Ectodermal cell (in vitro differentiated cells): ENCODE data around the gene SHANK2.

Source experiments
- H3K27ac ChIP-seq: 2 replicates; pipeline ENCODE4 v1.7.0; 2013; ENCODE audit warnings: mild to moderate bottlenecking, low read depth, low read length; ENCODE audit not compliant: insufficient read depth, poor library complexity, severe bottlenecking
- H3K27me3 ChIP-seq: 2 replicates; pipeline ENCODE4 v1.7.0; 2013; ENCODE audit warnings: mild to moderate bottlenecking, low read length; ENCODE audit not compliant: insufficient read depth, control insufficient read depth, poor library complexity, severe bottlenecking
- H3K36me3 ChIP-seq: one replicate; pipeline ENCODE4 v1.7.0; 2013; ENCODE audit warnings: low read length; ENCODE audit not compliant: control insufficient read depth, insufficient read depth
- H3K4me1 ChIP-seq: one replicate; pipeline ENCODE4 v1.7.0; 2013; ENCODE audit warnings: low read length; ENCODE audit not compliant: control insufficient read depth, insufficient read depth
- H3K4me3 ChIP-seq: 2 replicates; pipeline ENCODE4 v1.7.0; 2013; ENCODE audit warnings: low read depth, low read length, control low read depth; ENCODE audit not compliant: insufficient read depth
- H3K9me3 ChIP-seq: 2 replicates; pipeline ENCODE4 v1.7.0; 2013; ENCODE audit warnings: mild to moderate bottlenecking, low read length, moderate library complexity; ENCODE audit not compliant: control insufficient read depth
- WGBS, 2 experiments: methylation state at CpG; one replicate each; pipeline ENCODE4 v1.1.7; 2013; ENCODE audit warnings: missing lambda C conversion rate in 2 of 2; 5-methylcytosine and 5-hydroxymethylcytosine counted together

Gene SHANK2

DNA sequence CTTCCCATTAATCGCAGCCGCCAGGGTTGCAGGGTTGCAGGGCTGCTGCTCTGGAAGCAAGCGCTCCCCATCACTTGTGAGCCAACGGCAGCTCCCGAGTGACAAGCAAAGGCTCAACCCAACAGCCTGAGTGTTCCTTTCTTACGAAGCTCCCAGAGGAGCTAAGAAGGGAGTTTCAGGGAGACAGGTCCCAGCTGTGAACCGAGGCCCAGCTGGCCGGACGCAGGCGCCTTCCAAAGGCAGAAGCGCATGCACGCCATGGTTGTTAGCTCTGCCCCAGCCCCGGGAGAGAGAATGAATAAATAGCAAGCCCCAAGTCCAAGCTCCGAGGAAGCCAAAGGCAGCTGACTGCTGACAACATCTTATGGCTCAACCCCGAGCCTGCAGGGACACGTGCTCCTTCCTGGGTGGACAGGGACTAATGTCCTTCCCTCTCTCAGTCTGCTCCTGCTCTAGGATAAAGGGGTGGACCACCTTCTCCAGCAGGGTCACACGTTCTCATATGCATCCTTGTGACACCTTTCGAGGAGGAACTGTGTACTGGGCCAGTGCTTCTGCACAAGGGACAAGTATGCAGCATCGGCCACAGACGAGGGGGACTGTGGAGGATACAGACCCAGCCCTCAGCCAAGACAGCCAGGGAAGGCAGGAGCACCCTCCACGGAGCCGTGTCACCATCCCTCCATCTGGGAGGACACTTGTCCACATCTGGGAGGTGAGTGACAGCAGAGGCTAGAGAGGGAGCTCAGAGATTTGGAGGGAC lies 29.9 kb downstream of the SHANK2 start:
- H3K27ac ChIP-seq = no peak overlapping the region
- WGBS, 2 experiments = 93 to 94% methylated on average over 22 of the region's 22 CpGs
- no peaks in the 10 kb centered on the region for H3K36me3 ChIP-seq

DNA sequence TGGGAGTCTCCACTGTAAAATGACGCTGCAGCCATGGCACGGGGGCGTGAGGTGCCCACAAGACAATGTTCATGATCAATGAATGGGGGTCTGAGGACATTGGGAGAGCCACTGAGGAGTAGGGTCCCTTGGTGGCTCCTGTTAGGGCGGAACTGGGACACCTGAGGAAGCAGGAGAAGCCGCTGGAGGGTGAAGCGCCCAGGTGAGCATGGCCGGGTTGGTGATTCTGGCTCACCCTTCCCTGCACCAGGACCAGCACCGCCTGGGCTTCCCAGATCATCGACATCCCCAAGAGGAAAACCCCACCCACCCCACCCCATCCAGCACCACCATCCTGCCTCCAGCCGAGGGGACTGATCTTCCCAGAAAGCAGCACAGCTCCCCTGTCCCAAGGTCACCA lies 30.6 kb downstream of the SHANK2 start:
- Histone ChIP-seq H3K27me3 (no peaks in the 10 kb centered on the region), H3K4me1 (no peaks in the 10 kb centered on the region), H3K27ac (no peak overlapping the region), H3K9me3 (no peaks in the 10 kb centered on the region), H3K36me3 (no peaks in the 10 kb centered on the region), H3K4me3 (no peak overlapping the region)
- WGBS, 2 experiments = 93 to 95% methylated on average over 10 of the region's 10 CpGs

More for the DNA sequence above, 29.9 kb downstream of the SHANK2 start:
- Histone ChIP-seq H3K4me3 (no peak overlapping the region), H3K27me3 (no peaks in the 10 kb centered on the region), H3K9me3 (no peaks in the 10 kb centered on the region), H3K4me1 (no peaks in the 10 kb centered on the region)

DNA sequence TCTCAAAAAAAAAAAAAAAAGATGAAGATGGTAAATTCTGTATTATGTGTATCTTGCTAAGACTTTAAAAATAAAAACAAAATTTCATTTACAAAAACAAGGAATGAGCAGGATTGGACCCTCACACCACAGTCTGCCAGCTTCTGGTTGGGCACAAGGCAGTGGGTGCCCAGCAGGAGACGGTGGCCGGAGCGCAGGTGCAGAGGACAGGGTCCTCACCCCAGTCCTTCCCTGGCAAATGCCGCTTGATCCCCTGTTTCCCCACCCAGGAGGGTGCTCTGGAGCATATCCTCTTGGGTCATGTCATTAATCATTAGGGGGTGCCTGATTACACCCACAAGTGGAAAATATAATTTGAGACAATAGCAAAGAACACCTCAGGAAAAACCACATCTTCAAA lies 31.2 kb downstream of the SHANK2 start:
- Histone ChIP-seq H3K36me3 (no peaks in the 10 kb centered on the region), H3K4me1 (no peaks in the 10 kb centered on the region), H3K4me3 (no peak overlapping the region), H3K9me3 (no peaks in the 10 kb centered on the region), H3K27me3 (no peaks in the 10 kb centered on the region), H3K27ac (no peak overlapping the region)
- WGBS, 2 experiments = 94 to 96% methylated on average over 4 of the region's 4 CpGs

DNA sequence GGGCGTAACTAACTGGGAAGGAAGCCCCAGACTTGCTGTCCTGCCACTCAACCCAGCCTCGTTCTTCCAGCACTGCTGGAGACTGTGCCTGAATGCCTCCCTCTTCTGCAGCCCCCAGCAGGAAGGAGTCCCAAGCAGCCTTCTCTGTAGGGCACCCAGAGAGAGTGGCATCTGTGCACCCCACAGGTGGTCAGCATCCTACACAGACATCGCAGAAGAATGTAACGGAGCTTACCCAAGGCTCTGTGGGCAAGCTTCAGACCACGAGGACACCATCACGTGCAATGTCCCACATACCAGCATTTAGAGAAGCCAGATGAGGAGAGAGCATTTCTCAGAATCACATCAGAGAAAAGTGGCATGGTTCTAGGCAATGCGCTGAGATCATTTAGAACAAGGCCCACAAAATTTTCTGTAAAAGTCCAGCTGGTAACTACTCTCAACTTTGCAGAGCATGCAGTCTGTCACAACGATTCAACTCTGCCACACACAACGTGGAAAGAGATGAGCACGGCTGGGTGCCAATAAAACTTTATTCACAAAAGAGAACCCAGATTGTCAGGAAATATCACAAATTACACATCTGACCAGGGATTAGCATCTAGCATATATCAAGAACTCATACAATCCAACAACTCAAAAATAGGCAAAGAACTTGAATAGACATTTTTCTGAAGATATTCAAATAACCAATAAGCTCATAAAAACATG lies 33.4 kb downstream of the SHANK2 start:
- Histone ChIP-seq H3K36me3 (no peaks in the 10 kb centered on the region), H3K27me3 (no peaks in the 10 kb centered on the region), H3K27ac (no peak overlapping the region), H3K9me3 (no peaks in the 10 kb centered on the region), H3K4me3 (no peak overlapping the region), H3K4me1 (no peaks in the 10 kb centered on the region)
- 86 to 87% methylated on average over 10 of the region's 10 CpGs for WGBS, 2 experiments

DNA sequence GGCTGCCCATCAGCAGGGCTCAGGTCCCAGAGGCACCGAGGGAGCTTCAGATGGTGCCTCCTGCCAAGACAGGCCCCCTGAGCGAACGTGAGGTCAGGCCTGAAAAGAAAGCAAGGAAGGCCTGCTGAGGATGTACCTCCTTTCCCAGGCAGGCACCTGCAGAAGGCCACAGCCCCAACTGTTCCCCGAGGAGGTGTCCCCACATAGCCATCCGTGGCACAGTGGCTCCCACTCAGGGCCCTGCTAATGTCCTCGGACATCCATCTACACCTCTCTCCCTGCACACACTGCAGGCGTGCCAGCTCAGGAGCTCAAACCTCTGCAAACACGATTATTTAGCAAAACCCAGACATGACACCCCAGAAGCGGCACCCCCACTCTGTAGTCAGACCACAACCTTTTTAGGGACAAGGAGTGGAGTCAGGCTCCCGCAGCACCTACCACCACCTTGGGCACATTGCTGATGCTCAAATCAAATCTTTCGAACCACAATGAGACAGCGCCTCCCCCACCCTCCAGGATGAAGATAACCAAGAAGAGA lies 36.9 kb downstream of the SHANK2 start:
- Histone ChIP-seq H3K9me3 (no peaks in the 10 kb centered on the region), H3K27me3 (no peaks in the 10 kb centered on the region), H3K27ac (no peak overlapping the region), H3K36me3 (no peaks in the 10 kb centered on the region), H3K4me3 (no peak overlapping the region), H3K4me1 (no peaks in the 10 kb centered on the region)
- WGBS, 2 experiments = 95% methylated on average over 12 of the region's 12 CpGs

DNA sequence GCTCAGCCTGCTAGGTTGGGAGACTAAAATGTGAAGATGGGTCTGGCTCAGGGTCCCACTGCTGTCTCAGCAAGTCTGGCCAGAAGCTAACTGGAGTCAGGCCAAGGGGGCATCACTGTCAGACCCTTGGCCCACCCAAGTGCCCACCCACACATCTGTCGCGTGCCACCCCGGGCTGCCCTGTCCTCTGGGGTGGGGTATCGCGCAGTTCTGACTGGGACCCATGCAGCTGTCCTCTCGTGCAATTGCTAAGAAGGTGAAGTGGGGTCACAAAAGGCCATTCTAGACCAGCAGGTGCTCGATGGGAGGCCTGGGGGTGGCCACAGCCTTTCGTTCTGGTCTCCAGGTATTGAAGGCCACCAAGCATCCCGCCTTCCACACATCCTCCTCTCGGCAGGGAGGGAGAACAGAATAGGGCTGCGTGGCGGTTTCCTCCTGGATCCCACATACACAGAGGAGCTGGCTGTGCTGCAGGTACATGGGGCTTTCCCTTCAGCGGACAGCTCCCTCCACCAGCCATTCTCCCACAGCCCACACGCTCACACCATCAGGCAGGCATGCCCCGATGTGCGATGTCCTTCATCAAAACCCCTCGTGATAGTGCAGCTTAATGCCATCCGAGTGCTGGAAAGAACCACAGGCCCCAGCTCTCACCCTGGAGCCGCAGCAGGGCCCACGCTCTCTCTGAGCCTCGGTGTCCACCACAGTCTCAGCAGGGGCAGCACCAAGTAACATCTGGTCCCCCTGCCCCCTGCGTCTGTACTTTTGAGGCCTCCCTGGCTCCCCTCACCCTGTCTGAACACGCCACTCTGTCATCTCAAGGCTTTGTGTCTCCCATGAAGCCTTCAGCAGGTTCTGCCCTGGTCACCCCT lies 37.6 kb downstream of the SHANK2 start:
- Histone ChIP-seq H3K27me3 (no peaks in the 10 kb centered on the region), H3K36me3 (no peaks in the 10 kb centered on the region), H3K4me3 (no peak overlapping the region), H3K4me1 (no peaks in the 10 kb centered on the region), H3K27ac (no peak overlapping the region), H3K9me3 (no peaks in the 10 kb centered on the region)
- WGBS, 2 experiments = 92 to 93% methylated on average over 23 of the region's 23 CpGs

DNA sequence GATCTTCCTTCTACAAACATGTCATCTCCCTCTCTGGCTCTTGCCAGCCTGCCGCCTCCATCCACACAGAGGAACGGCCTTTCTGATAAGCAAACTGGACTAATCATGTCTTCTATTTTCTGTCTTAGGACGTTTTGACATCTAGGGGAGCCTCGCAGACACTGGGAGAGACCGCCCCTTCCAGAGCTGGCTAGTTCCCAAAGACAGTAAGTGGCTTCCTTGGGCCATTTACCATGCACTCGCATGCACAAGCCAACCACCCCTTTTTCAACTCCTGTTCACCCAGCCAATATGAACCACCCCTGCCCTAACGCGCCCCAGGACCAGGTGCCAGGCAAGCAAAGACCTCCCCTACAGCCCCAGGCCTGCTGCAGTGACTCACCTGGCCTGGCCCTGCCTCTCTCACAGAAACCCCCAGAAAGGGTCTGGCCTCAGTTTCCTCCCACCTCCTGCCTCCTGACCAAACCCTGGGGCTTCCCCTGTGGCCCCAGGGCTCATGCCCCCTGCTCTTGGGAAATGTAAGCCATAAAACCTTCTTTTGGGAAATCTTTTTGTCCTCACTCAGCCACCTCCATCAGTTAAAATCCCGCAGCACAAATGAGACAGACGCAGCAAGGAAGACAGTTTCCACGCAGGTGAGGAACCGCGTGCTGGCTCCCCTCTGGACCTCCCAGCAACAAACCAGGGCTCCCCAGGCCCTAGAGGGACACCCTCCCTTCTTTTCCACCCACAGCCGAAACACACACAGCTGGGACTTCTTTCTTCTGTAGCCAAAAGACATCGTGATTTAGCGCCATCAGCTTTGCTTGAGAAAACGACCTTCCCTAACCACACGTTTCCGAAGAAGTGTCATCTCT lies 38.5 kb downstream of the SHANK2 start:
- WGBS, 2 experiments = 92 to 96% methylated on average over 19 of the region's 19 CpGs
- no peaks in the 10 kb centered on the region for H3K9me3 ChIP-seq
- H3K27ac ChIP-seq = no peak overlapping the region
- H3K4me3 ChIP-seq = no peak overlapping the region
- no peaks in the 10 kb centered on the region for H3K36me3 ChIP-seq
- H3K4me1 ChIP-seq = no peaks in the 10 kb centered on the region
- no peaks in the 10 kb centered on the region for H3K27me3 ChIP-seq

DNA sequence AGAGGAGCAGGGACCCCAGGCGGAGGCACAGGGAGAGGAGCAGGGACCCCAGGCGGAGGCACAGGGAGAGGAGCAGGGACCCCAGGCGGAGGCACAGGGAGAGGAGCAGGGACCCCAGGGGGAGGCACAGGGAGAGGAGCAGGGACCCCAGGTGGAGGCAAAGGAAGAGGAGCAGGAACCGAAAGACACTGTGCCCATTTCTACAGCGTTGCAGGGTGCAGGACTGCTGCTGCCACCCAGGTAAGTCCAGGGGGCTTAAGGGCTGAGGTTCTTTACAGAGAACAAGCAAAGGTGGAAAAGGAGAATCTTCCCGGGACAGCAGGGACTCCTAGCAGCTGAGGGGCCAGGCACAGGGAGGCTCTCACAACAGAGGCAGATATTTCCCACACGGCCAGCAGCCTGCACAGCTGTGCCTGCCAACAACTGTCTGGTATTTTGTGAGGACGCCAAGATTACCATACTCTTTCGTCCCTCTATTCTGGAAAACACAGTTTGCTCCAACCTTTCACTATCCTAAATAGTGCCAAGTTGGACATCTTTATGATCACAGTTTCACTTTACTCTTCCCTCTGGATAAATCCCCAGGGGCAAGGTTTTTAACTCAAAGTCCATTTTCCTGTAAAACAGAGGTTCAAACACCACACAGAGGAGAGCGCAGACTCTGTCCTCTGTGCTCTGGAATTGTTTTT lies 39.4 kb downstream of the SHANK2 start:
- 86 to 87% methylated on average over 10 of the region's 10 CpGs for WGBS, 2 experiments
- no peaks in the 10 kb centered on the region for H3K36me3 ChIP-seq
- no peaks in the 10 kb centered on the region for H3K9me3 ChIP-seq
- no peaks in the 10 kb centered on the region for H3K27me3 ChIP-seq
- no peaks in the 10 kb centered on the region for H3K4me1 ChIP-seq
- no peak overlapping the region for H3K4me3 ChIP-seq
- H3K27ac ChIP-seq = no peak overlapping the region

DNA sequence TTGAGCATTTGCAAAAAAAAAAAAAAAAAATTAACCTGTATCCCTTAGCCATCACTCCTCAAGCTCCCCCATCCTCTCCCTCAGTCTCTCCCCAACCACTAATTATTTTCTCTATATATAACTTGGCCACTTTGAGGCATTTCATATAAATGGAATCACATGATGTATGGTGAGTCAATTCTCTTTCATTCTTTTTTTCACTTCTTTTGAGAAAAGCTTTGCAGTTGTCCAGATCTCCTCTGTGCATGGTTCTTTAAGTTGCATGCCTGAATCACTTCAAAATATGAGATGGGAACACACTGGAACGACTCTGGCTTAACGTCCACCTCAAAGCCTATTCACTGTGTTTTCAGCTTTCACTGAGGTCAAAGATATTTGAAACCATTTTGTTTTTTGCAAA lies 40.7 kb downstream of the SHANK2 start:
- no peaks in the 10 kb centered on the region for H3K27me3 ChIP-seq
- H3K4me3 ChIP-seq = no peak overlapping the region
- no peaks in the 10 kb centered on the region for H3K9me3 ChIP-seq
- H3K4me1 ChIP-seq = no peaks in the 10 kb centered on the region
- H3K36me3 ChIP-seq = no peaks in the 10 kb centered on the region
- H3K27ac ChIP-seq = no peak overlapping the region
- 89 to 94% methylated on average over 2 of the region's 2 CpGs for WGBS, 2 experiments
